NT2/D1 (cell line): ENCODE data around the gene ANXA9.

Experiments used
- DNase-seq: peaks from one replicate; pipeline ENCODE4 v3.0.0-alpha.2; 2011; ENCODE audit warnings: low read depth, low spot score
- H3K27me3 ChIP-seq: 2 replicates; pipeline ENCODE4 v1.6.0; 2011; ENCODE audit warnings: mild to moderate bottlenecking; ENCODE audit not compliant: insufficient read length, insufficient read depth
- H3K36me3 ChIP-seq: 2 replicates; pipeline ENCODE4 v1.6.1; 2011; ENCODE audit warnings: mild to moderate bottlenecking, low read length, mixed read lengths; ENCODE audit not compliant: insufficient read depth, insufficient read length
- H3K4me1 ChIP-seq: 2 replicates; pipeline ENCODE4 v1.5.1; 2011; ENCODE audit not compliant: insufficient read depth, insufficient read length
- H3K4me3 ChIP-seq: 2 replicates; pipeline ENCODE4 v1.5.1; 2011; ENCODE audit warnings: low read depth; ENCODE audit not compliant: insufficient read length
- H3K9ac ChIP-seq: 2 replicates; pipeline ENCODE4 v1.6.0; 2011; ENCODE audit warnings: low read depth; ENCODE audit not compliant: insufficient read length
- H3K9me3 ChIP-seq: 2 replicates; pipeline ENCODE4 v1.5.1; 2011; ENCODE audit warnings: mild to moderate bottlenecking, low read length; ENCODE audit not compliant: insufficient read depth
- SUZ12 ChIP-seq: IDR thresholded peaks from 2 replicates; pipeline ENCODE4 v1.6.1; 2011; ENCODE audit not compliant: insufficient read length, insufficient read depth; ENCODE audit errors: extremely low read depth
- YY1 ChIP-seq: IDR thresholded peaks from 2 replicates; pipeline ENCODE4 v1.6.1; 2011; ENCODE audit not compliant: insufficient read length, insufficient read depth
- ZNF274 ChIP-seq: IDR thresholded peaks from 2 replicates; pipeline ENCODE4 v1.6.1; 2011; ENCODE audit warnings: mild to moderate bottlenecking, low read depth, low read length

Gene ANXA9

GRCh38 chr1:150992626-150993025, 10.5 kb downstream of the ANXA9 start:
- TF ChIP-seq YY1 (no peak), ZNF274 (no peak), SUZ12 (no peak)
- H3K4me1 ChIP-seq = peaks cover 7% of the 10 kb centered on the region
- H3K27me3 ChIP-seq = no peaks in the 10 kb centered on the region
- H3K9ac ChIP-seq = no peak overlapping the region
- no peaks in the 10 kb centered on the region for H3K9me3 ChIP-seq
- H3K36me3 ChIP-seq = no peaks in the 10 kb centered on the region
- no peak overlapping the region for H3K4me3 ChIP-seq
- no peak for DNase-seq

- DNase-seq = no peak
- Histone ChIP-seq H3K9me3 (no peaks in the 10 kb centered on the region), H3K36me3 (no peaks in the 10 kb centered on the region), H3K4me1 (peaks cover 7% of the 10 kb centered on the region), H3K27me3 (no peaks in the 10 kb centered on the region), H3K9ac (no peak overlapping the region), H3K4me3 (no peak overlapping the region)
- TF ChIP-seq SUZ12 = no peak
- no peak for TF ChIP-seq ZNF274
- no peak for TF ChIP-seq YY1
Measured at GRCh38 chr1:150994248-150994647, 12.2 kb downstream of the ANXA9 start.

GRCh38 chr1:150995460-150995859, 13.4 kb downstream of the ANXA9 start:
- DNase-seq = no peak
- H3K36me3 ChIP-seq = no peaks in the 10 kb centered on the region
- H3K9me3 ChIP-seq = no peaks in the 10 kb centered on the region
- H3K4me3 ChIP-seq = no peak overlapping the region
- H3K4me1 ChIP-seq = peaks cover 7% of the 10 kb centered on the region
- no peaks in the 10 kb centered on the region for H3K27me3 ChIP-seq
- no peak overlapping the region for H3K9ac ChIP-seq
- TF ChIP-seq SUZ12 = no peak
- TF ChIP-seq YY1 = no peak
- TF ChIP-seq ZNF274 = no peak

- no peaks in the 10 kb centered on the region for H3K27me3 ChIP-seq
- no peak overlapping the region for H3K4me3 ChIP-seq
- H3K4me1 ChIP-seq = peaks cover 7% of the 10 kb centered on the region
- DNase-seq = no peak
- H3K9me3 ChIP-seq = no peaks in the 10 kb centered on the region
- H3K36me3 ChIP-seq = no peaks in the 10 kb centered on the region
- TF ChIP-seq SUZ12 (no peak), ZNF274 (no peak), YY1 (no peak)
- H3K9ac ChIP-seq = no peak overlapping the region
Measured at GRCh38 chr1:150995896-150996295, 13.8 kb downstream of the ANXA9 start.

- no peak for TF ChIP-seq YY1
- no peak for TF ChIP-seq ZNF274
- no peak for TF ChIP-seq SUZ12
- Histone ChIP-seq H3K9me3 (no peaks in the 10 kb centered on the region), H3K4me3 (no peak overlapping the region), H3K4me1 (peaks cover 7% of the 10 kb centered on the region), H3K27me3 (no peaks in the 10 kb centered on the region), H3K36me3 (no peaks in the 10 kb centered on the region), H3K9ac (no peak overlapping the region)
- no peak for DNase-seq
Measured at GRCh38 chr1:150997126-150997872, 15.2 kb downstream of the ANXA9 start.

- H3K9me3 ChIP-seq = no peaks in the 10 kb centered on the region
- no peak overlapping the region for H3K4me3 ChIP-seq
- no peak overlapping the region for H3K9ac ChIP-seq
- no peak for TF ChIP-seq ZNF274
- no peak for TF ChIP-seq SUZ12
- TF ChIP-seq YY1 = no peak
- H3K4me1 ChIP-seq = peaks cover 7% of the 10 kb centered on the region
- H3K36me3 ChIP-seq = no peaks in the 10 kb centered on the region
- no peaks in the 10 kb centered on the region for H3K27me3 ChIP-seq
- DNase-seq = no peak
Measured at GRCh38 chr1:150997949-150998348, 15.9 kb downstream of the ANXA9 start.

- H3K36me3 ChIP-seq = no peaks in the 10 kb centered on the region
- DNase-seq = no peak
Measured at GRCh38 chr1:150999051-150999674, 17.1 kb downstream of the ANXA9 start.

More at GRCh38 chr1:150999051-150999674, 17.1 kb downstream of the ANXA9 start:
- H3K9me3 ChIP-seq = no peaks in the 10 kb centered on the region
- no peak overlapping the region for H3K4me3 ChIP-seq
- TF ChIP-seq ZNF274 (no peak), YY1 (no peak), SUZ12 (no peak)
- H3K4me1 ChIP-seq = peaks cover 7% of the 10 kb centered on the region
- no peak overlapping the region for H3K9ac ChIP-seq
- H3K27me3 ChIP-seq = no peaks in the 10 kb centered on the region
